Right renal pelvis (tissue), 4 donors: ENCODE data around the gene RRBP1. TPM values are rescaled to one million over a fixed set of nuclear protein-coding genes. Genes with fewer than 3 reads are reported as not detected.

Experiments
- DNase-seq, 4 donors: peaks; one replicate each; pipeline ENCODE4 v3.0.0-alpha.2; 2013; ENCODE audit warnings: low read depth in 4 of 4, low spot score in 3 of 4, missing footprints in 1 of 4
- polyA plus RNA-seq, 4 donors: library from polyadenylated mRNA; unstranded; fragments of 120-200 nt; gene quantifications; one replicate each; pipeline ENCODE4 v1.2.1, GENCODE V29; 2013; ENCODE audit not compliant: insufficient read length in 4 of 4

The RRBP1 gene
- polyA plus RNA-seq, 4 donors = 126 to 140 (median 132) TPM

DNA sequence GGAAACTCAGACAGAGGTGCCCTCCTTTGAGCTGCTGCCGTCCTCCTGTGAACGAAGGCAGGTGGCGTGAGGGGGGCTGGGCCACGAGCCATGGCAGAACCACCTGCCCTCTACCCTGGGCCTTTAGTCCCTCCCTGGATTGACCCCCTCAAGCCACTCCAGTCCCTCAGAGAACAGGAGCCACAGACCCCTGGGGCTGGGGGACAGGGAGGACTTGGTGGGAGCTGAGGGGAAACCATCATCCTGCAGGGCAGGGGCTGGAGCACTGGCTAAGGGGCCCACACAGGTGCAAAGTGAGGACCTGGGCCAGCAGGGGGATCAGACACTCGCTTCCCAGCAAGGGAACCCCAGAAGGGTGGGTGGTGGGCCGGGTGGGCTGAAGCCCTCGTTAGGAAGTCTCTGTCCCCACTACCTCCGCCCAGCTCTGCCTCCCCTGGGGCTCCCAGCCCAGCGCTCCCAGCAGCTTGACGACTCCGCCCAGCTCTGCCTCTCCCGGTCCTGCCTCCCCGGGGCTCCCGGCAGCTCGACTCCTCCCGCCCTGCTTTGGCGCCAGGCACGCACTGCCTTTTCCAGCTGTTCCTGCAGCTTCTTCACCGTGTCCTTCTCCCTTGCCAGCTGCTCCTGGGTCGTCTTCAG lies 67.7 kb downstream of the RRBP1 start:
- no peak for DNase-seq

DNA sequence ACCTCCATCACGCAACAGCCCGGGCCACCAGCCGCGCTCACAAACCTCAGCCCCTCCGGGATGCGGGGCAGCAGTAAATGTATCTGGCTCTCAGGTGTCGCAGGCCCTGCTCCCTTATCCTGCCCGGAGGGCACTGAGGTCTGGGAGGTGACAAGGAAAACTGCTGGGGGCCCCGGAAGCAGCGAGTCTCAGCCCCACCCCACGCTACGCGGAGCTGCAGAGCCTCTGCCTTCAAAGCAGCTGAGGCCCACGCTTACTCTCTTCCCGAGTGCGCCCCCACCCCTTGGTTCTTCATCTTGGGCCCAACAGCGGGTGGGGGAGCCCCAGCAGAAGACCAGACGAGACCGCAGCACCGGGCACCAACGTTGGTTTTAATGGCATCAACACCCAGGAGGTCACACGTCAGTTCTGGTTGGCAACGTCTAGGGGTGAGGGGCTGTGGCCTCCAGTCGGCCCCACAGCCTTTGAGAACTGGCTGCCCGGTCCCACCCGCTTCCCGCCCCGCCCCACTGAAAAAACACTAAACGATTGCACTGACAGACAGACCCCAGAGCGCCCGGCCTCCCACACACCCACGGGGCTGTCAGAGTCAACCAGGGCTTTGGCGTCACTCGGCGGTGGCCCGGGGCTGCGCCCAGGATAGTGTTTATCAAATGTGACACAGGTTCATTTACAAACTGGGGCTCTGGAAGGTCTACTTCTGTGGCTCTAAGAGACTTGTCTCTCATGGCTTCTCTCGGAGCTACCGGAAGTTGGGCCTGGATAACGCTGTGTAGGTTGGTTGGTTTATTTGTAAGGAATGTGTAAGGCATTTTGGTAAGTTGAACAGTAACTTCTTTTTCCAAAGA lies 68.5 kb downstream of the RRBP1 start:
- DNase-seq = no peak

DNA sequence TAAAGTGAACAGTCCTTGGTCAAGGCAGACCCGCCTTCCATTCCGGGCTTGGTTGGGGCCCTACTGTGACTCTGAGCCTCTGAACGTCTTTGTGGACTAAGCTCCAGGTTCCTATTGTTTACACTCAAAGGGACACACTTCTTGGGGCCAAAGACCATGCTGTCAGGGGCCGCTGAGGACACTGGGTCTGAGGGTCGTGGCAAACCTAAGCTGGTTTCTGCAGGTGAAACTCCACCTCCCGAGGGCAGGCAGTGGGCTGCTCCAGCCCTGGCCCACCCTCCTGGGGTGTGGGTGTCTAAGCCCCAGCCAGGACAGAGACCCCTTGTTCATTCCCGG lies 69.1 kb downstream of the RRBP1 start:
- no peak for DNase-seq

DNA sequence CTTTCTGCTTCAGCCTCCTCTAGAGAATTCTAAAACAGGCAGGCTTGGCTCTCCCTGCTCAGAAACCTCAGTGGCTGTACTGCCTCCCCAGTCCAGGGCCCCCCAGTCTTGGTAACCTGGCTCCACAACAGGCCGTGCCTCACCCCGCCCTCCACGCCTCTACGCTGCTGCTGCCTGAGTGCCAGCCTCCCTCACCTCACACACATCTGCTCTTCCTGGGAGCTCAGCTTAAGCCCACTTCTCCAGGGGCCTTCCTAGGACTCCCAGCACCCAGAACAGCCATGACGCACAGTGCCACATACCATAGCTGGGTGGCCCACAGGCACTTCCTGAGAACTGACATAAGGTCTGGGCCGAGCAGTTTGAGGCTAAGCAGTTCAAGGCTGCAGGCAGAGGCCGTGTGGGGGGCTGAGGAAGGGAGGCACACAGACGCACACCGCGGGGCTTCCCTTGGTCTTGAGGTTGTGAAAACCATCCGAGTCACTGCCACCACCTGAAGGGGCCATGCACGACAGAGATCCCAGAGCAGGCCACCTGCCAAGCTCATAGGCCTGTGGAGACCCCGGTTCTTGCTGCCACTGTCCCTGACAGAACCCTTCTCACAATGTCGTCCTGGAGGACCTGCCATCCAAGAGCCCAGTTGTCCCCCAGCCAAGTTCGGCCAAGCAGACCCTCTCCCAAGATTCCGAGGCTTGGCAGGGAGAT lies 69.6 kb downstream of the RRBP1 start:
- no peak for DNase-seq

DNA sequence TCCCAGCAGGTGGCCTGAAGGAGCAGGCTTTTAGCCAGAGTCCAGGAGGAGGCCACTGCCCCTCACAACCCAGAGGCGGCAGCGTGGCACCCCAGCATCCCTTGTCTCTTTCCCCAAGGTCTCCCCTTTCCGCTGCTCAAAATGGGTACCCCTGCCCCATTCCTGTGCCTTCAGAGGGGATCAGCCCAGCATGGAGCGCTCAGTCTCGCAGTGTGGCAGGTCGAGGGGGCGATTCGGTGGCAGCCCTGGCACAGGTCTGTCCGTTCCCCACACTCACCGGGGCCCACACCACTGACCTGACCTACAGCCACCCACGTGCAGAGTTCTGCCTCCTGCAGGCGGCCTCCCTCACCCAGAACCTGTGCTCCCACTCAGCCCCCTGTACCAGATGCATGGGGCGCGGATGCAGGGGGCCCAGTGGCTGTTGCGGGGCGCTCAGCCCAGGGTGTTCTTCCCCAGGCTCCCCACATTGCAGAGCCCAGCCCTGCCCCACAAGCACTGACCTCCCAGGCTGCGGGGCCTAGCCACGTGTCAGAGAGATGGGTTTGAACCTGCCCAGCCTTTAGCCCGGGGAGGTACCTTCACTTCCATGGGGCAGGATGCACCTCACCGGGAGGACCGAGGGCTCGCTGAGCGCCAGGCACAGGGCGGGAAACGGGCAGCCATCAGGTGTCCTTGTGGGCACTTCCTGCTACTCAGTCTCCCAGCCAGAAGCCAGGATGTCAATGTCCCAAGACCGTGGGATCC lies 70.3 kb downstream of the RRBP1 start:
- no peak for DNase-seq

DNA sequence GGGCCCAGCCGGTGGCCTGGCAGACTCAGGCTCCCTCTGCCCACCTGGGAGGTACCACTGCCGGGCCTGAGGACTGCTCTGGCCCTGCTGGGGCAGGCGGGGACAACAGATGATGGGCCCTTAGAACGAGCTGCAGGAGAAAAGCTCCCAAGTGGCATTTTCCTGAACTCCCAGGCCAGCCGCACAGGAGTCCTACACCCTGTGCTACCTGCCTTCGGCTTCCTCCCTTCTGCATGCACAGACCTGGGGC lies 70.8 kb downstream of the RRBP1 start:
- DNase-seq = no peak

DNA sequence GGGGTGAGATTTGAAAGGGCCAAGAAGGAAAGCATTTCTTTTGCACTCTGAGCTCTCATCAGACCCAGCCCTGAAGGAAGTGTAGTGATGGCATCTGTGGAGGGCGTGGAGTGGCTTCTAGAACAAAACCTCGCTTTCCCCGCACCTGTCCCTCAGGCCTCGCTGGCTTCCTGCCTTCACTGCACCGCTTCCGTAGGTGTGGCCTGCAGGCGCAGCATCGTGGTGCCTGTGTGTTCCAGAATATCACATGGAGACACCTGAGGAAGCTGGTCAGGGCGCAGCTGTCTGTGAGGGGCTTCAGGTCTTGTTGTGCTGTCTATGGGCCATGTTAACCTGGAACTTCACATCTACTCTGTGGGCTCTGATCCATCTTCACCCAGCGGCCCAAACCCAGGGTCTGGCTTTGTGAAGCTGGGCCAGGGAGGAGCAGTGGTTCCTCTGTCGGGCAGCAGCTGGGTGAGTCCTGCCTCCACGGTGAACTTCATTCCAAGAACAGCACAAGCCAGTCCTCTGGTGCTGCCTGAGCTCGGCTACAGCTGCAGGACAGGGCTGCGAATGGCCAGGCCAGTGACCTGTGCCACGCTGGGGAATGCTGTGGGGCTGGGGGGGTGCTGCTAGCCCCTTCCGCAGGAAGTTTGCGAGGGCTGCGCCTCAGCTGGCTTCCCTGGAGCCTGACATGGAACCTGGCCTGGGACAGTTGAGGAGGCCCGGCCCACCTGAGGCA lies 71.3 kb downstream of the RRBP1 start:
- no peak for DNase-seq

DNA sequence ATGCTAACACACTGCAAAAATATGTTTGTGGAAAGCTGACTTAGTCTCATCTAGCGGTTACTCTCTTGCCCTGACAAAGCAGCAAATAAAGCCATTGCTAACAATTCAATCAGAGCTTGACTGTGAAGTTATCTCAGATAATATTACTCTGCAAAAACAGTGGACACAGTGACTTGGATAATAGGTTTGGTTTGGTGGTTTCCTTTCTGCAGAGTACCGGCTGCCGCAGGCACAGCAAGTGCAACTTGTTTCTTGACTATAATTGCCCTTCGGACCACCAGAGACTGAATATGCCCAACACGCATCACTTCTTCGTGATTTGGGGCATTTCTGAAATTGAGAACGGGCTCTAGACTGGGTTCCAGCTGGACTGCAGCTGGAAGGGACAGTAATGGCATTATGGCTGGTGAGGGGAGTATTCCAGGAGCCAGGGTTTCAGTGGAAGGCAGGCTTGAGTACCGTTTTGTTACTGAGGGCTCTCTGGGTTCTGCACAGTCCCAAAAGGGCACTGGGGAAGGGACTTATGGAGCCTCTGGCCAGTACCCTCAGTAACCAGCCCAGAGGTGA lies 72.1 kb downstream of the RRBP1 start:
- no peak for DNase-seq

DNA sequence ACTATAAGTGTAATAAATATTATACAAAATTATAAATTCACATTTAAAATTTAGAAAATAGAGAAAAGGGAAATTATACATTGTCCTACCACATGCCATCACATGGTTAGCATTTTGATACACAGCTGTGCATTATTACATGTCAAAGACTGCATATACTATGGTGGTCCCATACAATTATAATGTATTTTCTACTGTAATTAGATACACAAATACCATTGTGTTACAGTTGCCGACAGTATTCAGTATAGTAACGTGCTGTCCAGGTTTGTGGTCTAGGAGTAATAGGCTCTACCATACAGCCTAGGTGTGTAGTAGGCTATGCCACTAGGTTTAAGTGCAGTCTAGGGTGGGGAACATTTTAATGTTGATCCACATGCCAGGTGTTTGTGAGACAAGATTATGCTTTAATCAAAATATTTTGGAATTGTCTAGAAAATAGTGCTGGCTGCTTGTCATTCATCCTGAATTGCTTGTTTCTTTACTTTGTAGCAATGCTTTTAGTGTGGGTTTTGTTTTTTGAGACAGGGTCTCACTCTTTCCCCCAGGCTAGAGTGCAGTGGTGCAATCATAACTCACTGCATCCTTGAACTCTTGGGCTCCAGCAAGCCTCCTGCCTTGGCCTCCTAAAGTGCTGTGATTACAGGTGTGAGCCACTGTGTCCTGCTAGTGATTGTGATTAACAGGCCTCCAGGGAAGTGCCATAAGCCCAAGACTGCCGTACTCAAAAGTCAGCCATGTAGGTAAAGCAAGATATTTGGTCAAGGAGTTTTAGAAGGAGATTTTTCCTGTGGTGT lies 73.1 kb downstream of the RRBP1 start:
- DNase-seq = no peak

DNA sequence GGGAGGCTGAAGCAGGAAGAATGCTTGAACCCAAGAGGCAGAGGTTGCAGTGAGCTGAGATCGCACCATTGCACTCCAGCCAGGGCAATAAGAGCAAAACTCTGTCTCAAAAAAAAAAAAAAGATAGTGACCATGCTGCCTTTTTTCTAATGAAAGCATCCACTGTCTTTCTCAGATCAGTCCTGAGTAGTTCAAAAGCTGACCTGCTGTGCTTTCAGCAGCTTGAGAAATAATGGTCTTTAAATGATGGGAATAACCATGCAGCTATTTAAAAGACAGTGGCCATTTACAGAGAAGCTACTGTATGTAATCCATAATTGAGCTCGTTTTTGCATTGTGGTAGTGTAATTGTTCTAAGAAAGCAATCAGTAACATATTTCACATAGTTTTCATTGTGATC lies 76.0 kb downstream of the RRBP1 start:
- DNase-seq = no peak

DNA sequence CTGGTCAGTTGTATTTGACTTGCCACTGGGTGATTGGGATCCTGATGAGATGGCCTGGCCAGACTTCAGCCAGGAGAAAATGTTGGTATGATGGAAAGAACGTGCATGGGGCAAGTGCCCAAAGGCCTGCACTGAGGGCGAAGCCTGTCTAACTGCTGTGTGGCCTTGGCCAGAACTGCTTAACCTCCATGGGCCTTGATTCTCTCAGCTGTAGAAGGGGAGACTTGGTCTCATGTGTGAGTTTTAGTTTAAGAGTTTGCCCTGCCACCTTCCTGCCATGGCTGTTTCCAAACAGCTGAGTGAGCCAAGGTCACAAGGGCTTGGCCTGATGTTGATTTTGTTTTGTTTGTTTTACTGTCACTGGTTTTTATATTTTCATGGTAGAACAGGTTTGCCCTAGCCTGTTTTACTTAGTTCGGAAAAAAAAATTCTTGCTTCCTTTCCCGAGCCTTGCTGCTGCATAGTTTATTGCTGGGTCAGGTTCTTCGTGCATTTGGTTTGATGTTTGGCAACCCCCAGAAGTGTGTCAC lies 76.8 kb downstream of the RRBP1 start:
- no peak for DNase-seq

DNA sequence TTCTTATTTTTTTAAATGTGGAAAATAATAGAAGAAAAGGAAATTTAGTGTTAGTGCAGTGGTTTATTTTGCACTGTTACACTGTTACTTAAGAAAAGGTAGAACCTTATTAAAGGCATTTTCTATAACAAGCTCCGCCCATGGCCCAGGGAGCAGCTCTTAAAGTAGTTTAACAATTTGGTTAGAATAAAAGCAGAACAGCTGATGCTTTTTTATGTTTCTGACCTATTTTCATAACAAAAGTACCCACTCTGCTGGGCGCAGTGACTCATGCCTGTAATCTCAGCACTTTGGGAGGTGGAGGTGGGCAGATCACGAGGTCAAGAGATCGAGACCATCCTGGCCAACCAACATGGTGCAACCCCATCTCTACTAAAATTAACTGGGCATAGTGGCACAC lies 79.5 kb downstream of the RRBP1 start:
- no peak for DNase-seq

DNA sequence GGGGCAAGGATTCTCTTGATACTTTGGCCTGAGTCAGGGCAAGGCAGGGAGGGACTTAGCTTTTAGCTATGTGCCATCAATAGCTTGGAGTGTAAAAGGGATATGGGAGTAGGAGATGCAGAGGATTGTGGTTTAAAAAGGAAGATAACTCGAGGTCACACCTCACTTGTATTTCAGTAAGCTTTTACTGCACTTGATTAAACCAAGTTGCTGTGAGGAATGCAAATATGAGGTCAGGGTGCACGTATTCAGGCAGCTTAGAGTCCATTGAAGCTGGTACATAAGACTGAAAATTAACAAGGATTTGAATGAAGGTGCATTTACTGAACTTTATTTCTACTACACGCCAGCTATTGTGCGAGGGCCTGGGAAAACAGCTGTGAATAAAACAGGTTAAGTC lies 80.1 kb downstream of the RRBP1 start:
- DNase-seq = no peak

DNA sequence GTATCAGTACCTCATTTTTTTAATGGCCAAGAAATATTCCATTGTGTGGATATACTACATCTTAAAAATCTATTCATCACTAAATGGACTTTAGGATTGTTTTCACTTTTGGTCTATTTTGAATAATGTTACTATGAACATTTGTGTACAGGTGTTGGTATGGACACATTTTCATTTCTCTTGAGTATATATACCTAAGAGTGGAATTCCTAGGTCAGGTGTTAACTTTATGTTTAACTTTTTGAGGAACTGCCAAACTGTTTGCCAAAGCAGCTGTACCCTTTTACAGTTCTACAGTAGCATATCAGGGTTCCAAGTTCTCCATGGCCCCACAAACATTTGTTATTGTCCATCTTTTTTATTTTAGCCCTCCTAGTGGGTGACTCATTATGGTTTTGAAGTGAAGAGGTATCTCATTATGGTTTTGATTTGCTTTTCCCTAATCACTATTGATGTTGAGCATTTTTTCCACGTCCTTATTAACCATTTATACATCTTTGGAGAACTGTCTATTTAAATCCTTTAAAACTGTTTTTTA lies 84.0 kb downstream of the RRBP1 start:
- no peak for DNase-seq

DNA sequence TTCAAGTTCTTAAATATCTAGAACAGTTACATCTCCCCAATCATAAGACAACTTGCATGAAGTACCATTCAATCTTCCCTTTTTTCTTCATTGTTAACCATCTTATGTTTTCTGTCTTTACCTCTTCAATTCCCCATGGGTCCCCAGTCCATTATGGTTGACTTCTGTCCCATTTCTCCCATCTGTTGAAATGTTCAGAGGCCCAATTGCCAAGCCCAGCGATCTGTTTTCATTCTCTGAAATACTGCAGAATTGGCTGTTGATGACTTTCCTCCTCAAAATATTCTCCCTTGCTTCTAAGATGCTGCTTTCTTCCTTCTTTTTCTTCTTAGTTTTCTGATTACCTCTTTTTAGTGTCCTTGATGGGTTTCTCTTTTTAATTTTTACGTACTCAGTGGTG lies 86.2 kb downstream of the RRBP1 start:
- no peak for DNase-seq

DNA sequence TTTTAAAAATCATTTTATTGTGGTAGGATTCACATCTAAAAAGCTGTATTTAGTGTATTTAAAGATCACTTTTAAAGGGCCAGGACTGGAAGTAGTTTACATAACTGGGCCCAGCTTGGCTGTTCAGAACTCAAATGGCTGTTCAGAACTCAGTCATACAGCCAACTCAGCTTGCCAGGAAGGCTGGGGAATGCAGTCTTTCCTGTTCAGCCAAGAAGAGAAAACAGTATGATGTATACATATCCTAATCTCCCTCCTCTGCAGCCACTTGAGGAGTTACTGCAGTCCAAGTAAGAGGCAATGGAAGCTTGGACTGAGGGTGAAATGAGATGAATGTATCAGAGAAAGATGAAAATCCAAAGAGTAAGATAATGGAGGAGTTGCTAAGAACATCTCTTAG lies 87.6 kb downstream of the RRBP1 start:
- DNase-seq = peak in 1 of 4 donors; percentile 44

DNA sequence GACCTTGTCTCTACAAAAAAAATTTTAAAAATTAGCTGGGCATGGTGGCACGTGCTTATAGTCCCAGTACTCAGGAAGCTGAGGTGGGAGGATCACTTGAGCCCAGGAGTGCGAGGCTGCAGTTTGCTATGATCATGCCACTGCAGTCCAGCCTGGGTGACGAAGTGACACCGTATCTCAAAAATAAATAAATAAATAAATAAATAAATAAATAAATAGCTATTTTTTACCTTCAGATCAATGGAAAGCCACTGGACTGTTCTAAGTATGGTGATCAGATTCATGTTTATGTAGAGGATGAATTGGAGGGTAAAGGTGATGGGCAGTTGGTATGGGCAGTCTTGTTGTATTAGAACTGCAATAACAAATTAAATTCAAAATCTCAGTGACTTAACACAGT lies 88.1 kb downstream of the RRBP1 start:
- no peak for DNase-seq

DNA sequence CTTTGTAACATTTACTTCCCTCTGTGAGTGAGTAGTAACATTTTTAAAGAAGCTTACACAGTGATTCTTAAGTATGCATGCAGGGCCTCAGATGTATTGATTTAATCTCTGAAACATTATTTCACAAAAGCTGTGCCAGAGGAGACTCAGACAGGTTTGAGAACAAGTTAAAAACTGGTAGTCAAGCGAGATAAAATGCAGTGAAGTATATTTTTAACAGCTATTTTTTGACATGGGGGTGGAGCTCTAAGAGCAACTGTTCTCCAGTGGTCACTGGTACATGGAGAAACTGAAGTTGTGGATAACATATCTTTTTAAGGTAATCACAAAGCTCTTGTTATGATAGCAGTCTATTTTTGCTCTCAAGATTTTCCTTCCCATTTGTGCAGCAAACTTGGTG lies 91.8 kb downstream of the RRBP1 start:
- no peak for DNase-seq

DNA sequence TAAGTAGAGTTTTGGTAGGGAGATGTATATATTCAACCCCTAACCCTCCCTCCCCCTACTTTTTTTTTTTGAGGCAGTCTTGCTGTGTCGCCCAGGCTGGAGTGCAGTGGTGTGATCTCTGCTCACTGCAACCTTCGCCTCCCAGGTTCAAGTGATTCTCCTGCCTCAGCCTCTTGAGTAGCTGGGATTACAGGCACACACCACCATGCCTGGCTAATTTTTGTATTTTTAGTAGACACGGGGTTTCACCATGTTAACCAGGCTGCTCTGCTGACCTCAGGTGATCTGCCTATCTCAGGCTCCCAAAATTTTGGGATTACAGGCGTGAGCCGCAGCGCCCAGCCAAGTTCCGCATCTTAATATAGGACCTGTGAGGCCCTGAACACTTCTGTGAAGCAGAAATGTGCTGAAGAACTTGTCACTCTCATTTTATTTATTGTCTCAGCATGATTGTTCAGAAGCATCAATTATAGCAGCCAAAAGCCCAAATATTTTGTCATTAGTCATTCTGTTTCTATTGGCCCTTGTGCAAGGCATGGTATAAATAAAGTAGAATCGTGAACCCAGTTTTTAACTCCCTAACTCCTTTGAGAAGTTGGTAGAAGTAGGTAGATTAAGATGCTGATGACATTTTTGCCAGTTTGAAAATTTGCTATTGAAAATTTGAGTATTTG lies 92.7 kb downstream of the RRBP1 start:
- DNase-seq = no peak
